Measurements from ENCODE around the gene ZSCAN5A. TPM values are rescaled to one million over a fixed set of nuclear protein-coding genes. Genes with fewer than 3 reads are reported as not detected.
A peak's percentile ranks its signal among the peaks of the same experiment; 100 is the strongest.

Gene ZSCAN5A, protein sequence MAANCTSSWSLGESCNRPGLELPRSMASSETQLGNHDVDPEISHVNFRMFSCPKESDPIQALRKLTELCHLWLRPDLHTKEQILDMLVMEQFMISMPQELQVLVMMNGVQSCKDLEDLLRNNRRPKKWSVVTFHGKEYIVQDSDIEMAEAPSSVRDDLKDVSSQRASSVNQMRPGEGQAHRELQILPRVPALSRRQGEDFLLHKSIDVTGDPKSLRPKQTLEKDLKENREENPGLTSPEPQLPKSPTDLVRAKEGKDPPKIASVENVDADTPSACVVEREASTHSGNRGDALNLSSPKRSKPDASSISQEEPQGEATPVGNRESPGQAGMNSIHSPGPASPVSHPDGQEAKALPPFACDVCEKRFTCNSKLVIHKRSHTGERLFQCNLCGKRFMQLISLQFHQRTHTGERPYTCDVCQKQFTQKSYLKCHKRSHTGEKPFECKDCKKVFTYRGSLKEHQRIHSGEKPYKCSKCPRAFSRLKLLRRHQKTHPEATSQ
- total RNA-seq (1 to 10 TPM; 4.3 to 5.8 (median 5.4) TPM), polyA plus RNA-seq (1 to 10 TPM; 5.1 to 7.2 (median 5.4) TPM)

DNA sequence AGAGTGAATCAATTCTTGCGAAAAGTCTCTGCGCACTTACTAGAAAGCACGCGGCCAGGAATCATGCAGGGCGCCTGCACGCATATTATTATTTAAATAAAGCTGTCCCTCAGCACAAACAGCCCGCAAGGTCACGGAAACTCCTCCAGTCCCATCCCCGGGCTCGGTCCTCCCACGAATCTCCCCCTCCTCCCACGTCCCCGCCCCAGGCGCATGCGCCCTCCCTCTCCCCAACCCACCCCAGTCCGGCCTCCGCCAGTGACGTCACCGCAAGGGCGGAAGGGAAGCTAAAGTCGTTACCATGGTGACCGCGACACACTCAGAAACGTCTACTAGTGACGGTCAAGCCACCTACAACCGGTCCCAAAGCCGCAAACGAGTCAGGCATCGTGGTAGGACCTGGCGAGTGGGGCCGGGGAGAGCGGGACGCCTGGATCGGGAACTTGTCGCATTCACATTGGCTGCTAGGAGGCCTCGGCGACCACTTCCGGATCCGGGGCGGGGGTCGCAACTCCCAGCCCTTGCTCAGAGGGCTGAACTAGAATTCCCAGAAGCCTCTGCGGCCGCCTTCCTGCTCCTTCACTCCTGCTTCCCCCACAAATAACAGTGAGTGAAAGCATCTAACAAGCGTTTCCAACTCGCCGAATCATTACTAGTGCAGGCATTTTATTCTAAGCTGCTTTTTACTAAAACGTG, at the start of gene ZSCAN5A:
Gene ZSCAN5A (minus strand): TSS at position 459 of the 696 bp plus-strand sequence. CDS start 89,793 bp downstream, outside the sequence.
- H3K36me3 ChIP-seq, result peaks cover 0 to 12% (median 0%) of the 10 kb centered on the region in 4 donors
- WGBS, 2 donors, result 0 to 1% methylated on average over 47 of the region's 47 CpGs
- peak within 1 kb of the TSS; percentile 47 to 76 (median 68) for H3K4me3 ChIP-seq
- H3K27ac ChIP-seq, result peak within 1 kb of the TSS; percentile 94 to 97 (median 95)
- TF ChIP-seq POLR2A (IDR thresholded peaks at IDR 0.05), result peak; percentile 14 to 40
- peak; percentile 60 to 88 (median 72) for TF ChIP-seq POLR2AphosphoS5 (IDR thresholded peaks at IDR 0.05)
- no peak for TF ChIP-seq CTCF (IDR thresholded peaks at IDR 0.05)
- TF ChIP-seq EP300 (IDR thresholded peaks at IDR 0.05), result no peak
- H3K4me1 ChIP-seq, result peaks cover 0 to 18% (median 11%) of the 10 kb centered on the region in 4 donors
- H3K27me3 ChIP-seq, result no peaks in the 10 kb centered on the region
- no peaks in the 10 kb centered on the region for H3K9me3 ChIP-seq
- intact Hi-C loops (cut with DNase I), result loop anchor here (5.0 to 10.0 kb wide), 3 partner anchors 53 to 240 kb away; partner anchors contain the start of gene ZNF444
- peak; percentile 99 for DNase-seq

- intact Hi-C loops (cut with DNase I), result no loop called here
- no peak overlapping the region for H3K27ac ChIP-seq
These were observed 46.2 kb upstream of the ZSCAN5A start for GRCh38 chr19:56360841-56361240.

GRCh38 chr19:56356944-56357343, 42.3 kb upstream of the ZSCAN5A start:
- H3K36me3 ChIP-seq, result peaks cover 0 to 7% (median 0%) of the 10 kb centered on the region in 4 donors
- H3K27me3 ChIP-seq, result no peaks in the 10 kb centered on the region
- no peak overlapping the region for H3K4me3 ChIP-seq
- TF ChIP-seq POLR2A (IDR thresholded peaks at IDR 0.05) (no peak), POLR2AphosphoS5 (IDR thresholded peaks at IDR 0.05) (no peak), EP300 (IDR thresholded peaks at IDR 0.05) (no peak), CTCF (IDR thresholded peaks at IDR 0.05) (no peak)
- no peak for DNase-seq
- intact Hi-C loops (cut with DNase I), result no loop called here
- H3K4me1 ChIP-seq, result no peaks in the 10 kb centered on the region
- no peak overlapping the region for H3K27ac ChIP-seq
- H3K9me3 ChIP-seq, result peaks cover 0 to 7% (median 3%) of the 10 kb centered on the region in 4 donors
- WGBS, 2 donors, result 77 to 83% methylated on average over 2 of the region's 2 CpGs

More at GRCh38 chr19:56360841-56361240, 46.2 kb upstream of the ZSCAN5A start:
- DNase-seq, result no peak
- Histone ChIP-seq H3K9me3 (peaks cover 0 to 11% (median 6%) of the 10 kb centered on the region in 4 donors), H3K36me3 (peaks cover 0 to 7% (median 0%) of the 10 kb centered on the region in 4 donors), H3K4me3 (no peak overlapping the region), H3K4me1 (no peaks in the 10 kb centered on the region), H3K27me3 (no peaks in the 10 kb centered on the region)
- WGBS, 2 donors, result 91% methylated on average over 2 of the region's 2 CpGs
- TF ChIP-seq CTCF (IDR thresholded peaks at IDR 0.05) (no peak), POLR2A (IDR thresholded peaks at IDR 0.05) (no peak), POLR2AphosphoS5 (IDR thresholded peaks at IDR 0.05) (no peak), EP300 (IDR thresholded peaks at IDR 0.05) (no peak)

DNA sequence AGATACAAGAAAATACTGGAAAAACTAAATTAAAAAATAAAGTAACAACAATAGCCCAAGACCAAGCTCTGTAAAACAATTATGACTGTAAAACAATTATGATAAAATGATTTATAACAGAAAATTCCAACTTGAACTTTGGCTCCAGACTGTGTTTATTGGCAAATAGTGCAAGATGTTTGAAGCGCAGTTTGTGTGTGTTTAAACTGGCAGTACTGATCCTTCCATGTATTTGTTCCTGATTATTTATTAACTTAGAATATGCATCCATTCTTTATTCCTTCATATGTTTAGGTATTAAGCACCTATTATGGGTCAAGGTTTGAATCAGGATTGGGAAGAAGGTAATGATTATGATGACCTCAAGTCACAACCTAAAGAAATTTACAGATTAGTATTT, 40.9 kb upstream of the ZSCAN5A start:
- intact Hi-C loops (cut with DNase I), result no loop called here
- Histone ChIP-seq H3K9me3 (peaks cover 0 to 5% (median 0%) of the 10 kb centered on the region in 4 donors), H3K4me3 (no peak overlapping the region), H3K27ac (no peak overlapping the region), H3K27me3 (no peaks in the 10 kb centered on the region), H3K36me3 (no peaks in the 10 kb centered on the region), H3K4me1 (no peaks in the 10 kb centered on the region)
- no peak for TF ChIP-seq POLR2AphosphoS5 (IDR thresholded peaks at IDR 0.05)
- TF ChIP-seq EP300 (IDR thresholded peaks at IDR 0.05), result no peak
- no peak for TF ChIP-seq CTCF (IDR thresholded peaks at IDR 0.05)
- TF ChIP-seq POLR2A (IDR thresholded peaks at IDR 0.05), result no peak
- WGBS, 2 donors, result 25 to 60% methylated on average over 1 of the region's 1 CpG
- DNase-seq, result no peak
